GM19023 (cell line): ENCODE results near the gene UPF1.
"Not testable (repeated sequence)": the region's sequence is repeated elsewhere in the genome, so short reads cannot be mapped to it uniquely, and the experiment has no call there.

Experiments
- ATAC-seq: cut with Tn5 transposase; IDR thresholded peaks from one replicate; pipeline ENCODE4 v1.9.1; 2021; ENCODE audit warnings: mild to moderate bottlenecking, moderate library complexity; ENCODE audit not compliant: unreplicated experiment

UPF1 gene

GRCh38 chr19:18896421-18896841 lies 64.7 kb downstream of the UPF1 start:
- no peak for ATAC-seq

- no peak for ATAC-seq
Measured at GRCh38 chr19:18897094-18898029, 65.6 kb downstream of the UPF1 start.

DNA sequence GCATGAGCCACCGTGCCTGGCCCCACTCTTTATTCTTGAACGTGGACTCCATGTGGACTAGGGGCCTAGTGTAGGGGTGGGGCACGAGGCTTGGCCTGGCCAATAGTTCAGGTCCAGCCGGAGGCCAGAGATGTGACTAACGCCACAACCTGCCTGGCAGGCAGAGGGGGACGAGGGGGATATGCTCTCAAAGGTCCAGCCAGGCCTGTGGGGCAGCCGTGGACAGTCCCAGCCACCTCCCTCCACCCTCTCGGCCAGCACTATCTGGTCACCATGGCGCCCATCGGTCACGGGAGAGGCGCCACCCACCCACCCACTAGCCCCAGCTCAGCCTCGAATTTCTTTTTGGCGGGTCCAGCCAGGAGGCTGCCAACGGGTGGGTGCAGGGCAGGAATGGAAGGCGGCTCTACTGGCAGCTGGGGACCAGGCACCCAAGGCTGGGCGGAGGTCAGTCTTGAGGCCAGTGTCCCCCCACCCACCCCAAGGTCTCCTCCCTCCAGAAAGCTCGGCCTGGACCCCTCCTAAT lies 66.4 kb downstream of the UPF1 start:
- no peak for ATAC-seq

DNA sequence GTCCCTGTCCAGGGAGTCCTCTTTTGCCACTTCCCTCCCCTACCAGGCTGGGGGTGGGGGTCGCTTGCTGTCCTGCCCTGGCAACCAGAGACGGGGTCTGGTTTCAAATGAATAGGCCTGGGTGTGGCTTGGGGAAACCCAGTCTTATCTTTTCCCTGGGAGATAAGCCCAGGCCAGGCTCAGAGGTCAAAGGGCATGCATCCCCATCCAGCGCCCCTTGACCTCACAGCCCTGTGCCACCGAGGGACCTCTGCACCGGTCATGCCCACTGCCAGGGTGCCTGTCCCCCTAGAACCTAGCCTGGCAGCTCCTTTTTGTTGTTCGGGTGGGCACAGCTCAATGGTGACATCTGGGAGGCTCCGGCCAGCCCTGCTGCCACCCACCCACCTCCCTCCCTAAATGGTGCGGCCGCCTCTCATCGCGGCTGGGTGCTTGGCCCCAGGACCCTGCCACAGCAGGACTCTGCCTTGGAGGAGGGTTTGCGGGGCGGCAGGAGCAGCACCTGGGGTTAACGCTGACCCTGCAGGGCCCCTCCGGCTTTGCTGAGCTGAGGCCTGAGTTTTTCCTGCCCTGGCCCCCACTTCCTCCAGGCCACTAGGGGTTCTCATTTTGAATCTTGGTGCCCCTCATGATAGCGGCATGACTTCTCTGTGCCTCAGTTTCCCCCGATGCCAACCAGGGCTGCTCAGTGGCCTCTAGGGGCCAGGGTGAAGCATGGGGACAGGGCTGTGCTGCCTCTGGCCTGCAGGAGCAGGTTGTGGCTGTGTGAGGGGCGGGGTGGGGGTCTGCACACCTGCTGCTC lies 67.0 kb downstream of the UPF1 start:
- no peak for ATAC-seq

DNA sequence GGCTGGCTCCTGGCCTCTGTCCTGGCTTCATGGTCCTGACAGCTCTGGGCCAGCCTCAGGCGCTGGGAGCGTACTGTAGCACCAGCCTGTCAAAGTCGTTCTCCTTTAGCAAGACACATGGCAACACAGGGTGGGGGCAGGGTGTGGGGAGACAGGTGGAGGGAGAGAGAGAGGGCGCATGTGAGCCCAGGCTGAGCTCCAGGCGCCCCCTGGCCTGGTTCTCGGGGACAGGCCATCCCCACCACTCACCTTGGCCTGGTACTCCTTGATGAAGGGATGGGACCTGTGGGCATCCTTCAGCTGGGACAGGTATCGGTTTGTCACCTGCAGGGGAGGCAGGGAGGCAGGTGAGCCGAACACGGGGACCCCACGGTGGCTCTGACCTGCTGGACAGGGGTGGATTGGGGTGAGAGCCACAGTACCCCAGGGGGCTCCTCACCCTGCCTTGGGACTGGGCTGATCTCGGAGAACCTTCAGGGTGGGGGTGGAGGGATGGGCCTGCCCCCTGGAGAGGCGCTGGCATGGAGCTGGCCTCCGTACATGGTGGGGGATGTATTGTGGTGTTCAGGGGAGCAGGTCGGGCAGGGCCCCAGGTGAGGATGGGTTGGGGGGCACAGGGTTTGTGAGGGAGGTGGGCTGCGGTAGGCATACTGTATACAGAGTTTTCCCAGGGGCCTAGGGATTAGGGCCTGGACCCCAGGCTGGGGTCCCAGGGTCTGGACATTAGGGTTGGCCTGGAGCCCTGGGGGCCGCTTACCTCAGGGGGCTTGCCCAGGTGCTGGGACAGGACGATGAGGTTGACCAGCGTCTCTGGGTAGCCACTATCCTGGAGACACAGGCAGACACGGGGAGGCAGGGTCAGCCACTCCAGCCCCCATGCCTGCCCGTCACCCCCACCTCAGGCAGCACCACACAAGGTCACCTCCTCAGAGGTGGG lies 68.1 kb downstream of the UPF1 start:
- ATAC-seq, result no peak

GRCh38 chr19:18900700-18901481 lies 69.1 kb downstream of the UPF1 start:
- ATAC-seq, result no peak

- no peak for ATAC-seq
Measured at GRCh38 chr19:18901491-18901890, 69.7 kb downstream of the UPF1 start.

DNA sequence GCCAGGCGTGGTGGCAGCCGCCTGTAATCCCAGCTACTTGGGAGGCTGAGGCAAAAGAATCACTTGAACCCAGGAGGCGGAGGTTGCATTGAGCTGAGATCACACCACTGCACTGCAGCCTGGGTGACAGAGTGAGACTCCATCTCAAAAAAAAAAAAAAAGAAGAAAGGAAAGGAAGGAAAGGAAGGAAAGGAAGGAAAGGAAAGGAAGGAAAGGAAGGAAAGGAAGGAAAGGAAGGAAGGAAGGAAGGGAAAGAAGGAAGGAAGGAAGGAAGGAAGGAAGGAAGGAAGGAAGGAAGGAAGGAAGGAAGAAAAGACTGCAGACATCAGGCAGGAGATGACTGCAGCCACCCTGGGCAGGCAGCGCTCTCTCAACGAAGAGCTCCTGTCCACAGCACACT lies 70.8 kb downstream of the UPF1 start:
- ATAC-seq, result not testable (repeated sequence)

GRCh38 chr19:18903156-18904037 lies 71.6 kb downstream of the UPF1 start:
- ATAC-seq, result no peak

- no peak for ATAC-seq
Measured at GRCh38 chr19:18904334-18905057, 72.7 kb downstream of the UPF1 start.

- ATAC-seq, result no peak
Measured at GRCh38 chr19:18905058-18905456, 73.3 kb downstream of the UPF1 start.

- no peak for ATAC-seq
Measured at GRCh38 chr19:18905513-18906236, 73.9 kb downstream of the UPF1 start.

DNA sequence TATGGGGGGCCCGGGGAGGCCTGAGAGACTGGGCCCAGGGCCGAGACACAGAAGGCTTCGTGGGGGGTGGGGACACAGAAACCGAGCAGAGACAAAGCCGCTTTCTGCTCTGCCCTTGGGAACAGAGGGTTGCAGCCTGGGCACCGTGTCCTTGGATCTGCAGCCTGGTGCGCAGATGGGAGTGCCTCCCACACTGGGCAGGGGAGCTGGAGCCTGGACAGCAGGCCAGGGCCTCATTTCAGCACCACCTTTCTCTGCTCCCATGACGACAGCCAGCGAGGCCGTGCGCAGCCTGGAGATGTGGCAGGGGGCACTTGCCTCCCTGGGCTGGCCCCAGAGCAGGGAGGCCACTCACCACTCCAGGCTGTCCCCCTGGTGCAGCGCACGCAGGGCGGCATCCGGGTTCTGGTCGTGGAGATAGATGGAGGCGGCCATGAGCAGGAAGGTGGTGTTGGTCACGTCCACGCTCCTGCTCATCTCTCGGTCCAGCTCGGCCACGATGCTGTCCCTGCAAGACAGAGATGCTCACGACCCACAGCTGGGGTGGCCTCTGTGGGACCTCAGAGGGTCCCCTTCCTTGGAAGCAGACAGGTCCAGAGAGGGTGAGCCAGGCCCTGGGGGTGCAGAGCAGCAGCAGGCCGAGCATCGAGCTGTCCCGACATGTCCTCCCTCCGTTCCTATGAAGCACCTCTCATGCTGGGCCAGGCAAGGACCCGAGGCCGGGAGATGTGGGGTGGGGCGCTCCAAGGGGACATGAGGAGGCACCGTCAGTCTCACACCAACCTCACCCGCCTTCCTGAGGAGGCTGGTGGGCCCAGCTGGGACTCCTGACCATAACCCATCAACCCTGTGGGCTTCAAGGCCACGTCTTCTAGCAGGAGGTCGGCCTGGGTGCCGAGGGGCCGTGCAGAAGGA lies 75.1 kb downstream of the UPF1 start:
- no peak for ATAC-seq

DNA sequence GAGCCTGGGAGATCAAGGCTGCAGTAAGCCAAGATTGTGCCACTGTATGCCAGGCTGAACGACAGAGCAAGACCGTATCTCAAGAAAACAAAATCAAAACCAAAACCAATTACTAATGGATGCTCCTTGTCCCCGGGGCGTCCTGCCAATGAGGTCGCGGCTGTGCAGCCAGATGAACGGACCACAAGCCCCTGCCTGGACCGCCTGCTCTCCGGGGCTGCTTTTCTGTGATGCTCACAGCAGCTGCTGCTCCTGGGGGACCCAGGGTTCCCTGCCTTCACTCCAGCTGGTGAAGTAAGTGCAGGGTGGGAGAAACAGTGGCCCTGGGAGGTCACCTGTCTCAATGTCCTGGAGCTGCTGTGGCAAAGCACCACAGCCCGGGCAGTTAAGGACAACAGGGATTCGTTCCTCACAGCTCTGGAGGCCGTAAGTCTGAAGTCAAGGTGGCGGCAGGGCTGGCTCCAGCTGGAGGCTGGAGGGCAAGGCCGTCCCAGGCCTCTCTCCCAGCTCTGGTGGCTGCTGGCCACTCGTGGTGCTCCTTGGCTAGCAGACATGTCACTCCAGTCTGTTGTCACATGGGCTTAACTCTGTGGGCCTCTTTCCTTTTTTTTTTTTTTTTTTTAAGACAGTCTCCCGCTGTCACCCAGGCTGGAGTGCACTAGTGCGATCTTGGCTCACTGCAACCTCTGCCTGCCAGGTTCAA lies 77.3 kb downstream of the UPF1 start:
- ATAC-seq, result no peak

- no peak for ATAC-seq
Measured at GRCh38 chr19:18910010-18910409, 78.3 kb downstream of the UPF1 start.
